GM19328 (cell line): ENCODE measurements around the gene NEURL1B.
"Not testable (repeated sequence)": the region's sequence is repeated elsewhere in the genome, so short reads cannot be mapped to it uniquely, and the experiment has no call there.

Experiments
- ATAC-seq: cut with Tn5 transposase; IDR thresholded peaks from one replicate; pipeline ENCODE4 v1.9.1; 2021; ENCODE audit warnings: mild to moderate bottlenecking, moderate library complexity; ENCODE audit not compliant: unreplicated experiment

Gene NEURL1B, protein sequence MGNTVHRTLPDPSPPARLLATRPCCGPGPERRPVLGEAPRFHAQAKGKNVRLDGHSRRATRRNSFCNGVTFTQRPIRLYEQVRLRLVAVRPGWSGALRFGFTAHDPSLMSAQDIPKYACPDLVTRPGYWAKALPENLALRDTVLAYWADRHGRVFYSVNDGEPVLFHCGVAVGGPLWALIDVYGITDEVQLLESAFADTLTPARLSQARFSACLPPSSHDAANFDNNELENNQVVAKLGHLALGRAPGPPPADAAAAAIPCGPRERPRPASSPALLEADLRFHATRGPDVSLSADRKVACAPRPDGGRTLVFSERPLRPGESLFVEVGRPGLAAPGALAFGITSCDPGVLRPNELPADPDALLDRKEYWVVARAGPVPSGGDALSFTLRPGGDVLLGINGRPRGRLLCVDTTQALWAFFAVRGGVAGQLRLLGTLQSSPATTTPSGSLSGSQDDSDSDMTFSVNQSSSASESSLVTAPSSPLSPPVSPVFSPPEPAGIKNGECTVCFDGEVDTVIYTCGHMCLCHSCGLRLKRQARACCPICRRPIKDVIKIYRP

DNA sequence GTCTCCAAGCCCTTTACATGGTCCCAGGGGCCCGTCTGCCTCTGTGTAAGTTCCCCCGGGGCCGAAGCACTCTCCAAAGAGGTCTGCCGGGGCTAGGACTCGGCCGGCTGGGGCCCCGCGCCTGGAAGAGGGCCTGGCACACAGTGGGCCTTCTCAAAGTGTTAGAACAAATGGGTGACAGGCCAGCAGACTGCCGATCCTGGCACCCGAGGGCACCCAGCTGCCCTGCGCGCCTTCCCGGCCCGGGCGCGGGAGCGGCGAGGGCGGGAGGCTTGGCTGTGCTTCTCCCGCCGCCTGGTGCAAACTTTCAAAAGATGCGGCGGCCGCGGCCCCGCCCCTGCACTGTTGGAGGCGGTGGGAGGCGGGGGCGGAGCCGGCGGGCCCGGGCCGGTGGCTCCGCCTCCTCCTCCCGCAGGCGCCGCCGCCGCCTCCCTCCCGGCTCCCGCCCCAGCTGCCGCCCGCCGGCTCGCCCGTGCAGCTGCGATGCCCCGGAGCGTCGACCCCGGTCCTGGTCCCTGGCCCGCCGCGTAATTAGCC, at the start of gene NEURL1B:
TSS of gene NEURL1B (plus strand) at position 442 of the 537 bp plus-strand sequence. CDS start 144 bp downstream, outside the sequence.
- ATAC-seq = peak; percentile 62

DNA sequence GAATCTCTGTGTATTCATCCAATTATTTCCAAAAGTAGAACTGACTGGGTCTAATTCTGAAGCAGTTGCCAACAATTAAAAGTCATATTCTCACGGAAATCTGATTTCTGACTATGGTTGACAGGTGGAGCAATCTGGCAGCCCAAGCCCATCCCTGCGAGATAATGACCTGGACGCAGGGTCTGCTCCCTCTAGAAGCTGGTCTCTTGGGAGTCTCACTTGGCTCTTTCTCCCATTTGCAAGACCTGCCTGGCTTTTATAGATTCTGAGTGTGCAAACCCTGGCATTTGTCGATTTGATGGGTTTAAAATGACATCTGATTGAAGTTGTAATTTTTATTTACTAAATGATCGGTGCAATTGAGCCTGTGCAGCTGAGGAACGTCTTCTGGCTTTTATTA, 49.4 kb upstream of the NEURL1B start:
- ATAC-seq = no peak

DNA sequence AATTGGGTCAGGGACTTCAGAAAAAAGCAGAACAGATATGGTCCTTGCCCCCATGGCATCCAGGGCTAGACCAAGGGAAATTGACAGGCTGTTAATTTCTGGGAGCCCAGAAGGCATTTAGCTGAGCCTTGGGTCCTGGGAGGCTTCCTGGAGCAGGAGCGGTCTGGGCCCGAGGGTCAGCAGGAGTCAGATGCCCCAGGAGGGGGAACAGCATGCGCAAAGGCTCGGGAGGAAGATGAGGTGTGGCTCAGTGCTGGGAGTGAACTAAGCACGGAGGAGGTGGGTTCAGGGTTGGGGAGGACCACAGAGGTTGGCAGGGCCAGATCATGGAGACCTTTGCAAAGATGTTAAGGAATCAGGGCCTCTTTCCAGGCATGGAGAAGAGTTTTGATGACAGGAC, 48.2 kb upstream of the NEURL1B start:
- no peak for ATAC-seq

DNA sequence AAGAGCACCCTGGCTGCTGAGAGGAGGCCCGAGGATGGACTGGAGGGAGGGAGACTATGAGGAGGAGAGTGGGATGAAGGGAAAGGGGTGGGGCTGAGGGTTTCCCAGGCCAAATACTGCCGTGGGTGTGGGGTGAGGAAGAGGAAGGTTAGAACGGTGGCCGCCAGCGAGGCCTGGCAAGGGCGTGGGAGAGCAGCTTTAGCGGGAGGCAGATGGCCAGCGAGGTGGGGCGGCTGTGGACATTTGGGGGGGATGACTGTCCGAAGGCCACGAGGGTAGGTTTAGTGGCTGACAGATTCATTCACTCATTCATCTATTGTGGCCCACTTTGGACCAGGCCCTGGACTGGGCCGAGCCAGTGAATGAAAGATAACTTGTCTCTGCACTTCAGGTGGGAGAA, 47.8 kb upstream of the NEURL1B start:
- no peak for ATAC-seq

DNA sequence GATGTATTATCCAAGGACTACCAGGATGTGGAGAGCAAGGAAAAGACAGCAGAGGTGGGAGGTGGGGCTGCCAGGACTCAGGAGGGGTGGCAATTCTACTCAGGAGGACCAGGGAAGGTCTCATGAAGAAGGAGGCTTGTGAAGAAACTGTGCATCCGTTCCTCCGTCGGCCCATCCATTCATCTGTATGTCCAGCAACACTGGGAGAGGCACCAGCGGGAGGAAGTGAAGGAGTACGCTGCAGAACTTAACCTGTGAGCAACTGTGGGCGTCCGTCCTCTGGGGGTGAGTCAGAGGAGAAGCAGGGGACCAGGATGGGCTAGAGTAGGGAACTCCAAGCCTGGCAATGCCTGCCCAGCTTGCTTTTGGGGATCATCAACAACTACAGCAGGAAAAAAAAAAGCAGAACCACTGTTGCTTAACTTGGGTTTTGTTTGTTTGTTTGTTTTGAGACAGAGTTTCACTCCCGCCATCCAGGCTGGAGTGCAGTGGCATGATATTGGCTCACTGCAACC, 47.3 kb upstream of the NEURL1B start:
- ATAC-seq = no peak

DNA sequence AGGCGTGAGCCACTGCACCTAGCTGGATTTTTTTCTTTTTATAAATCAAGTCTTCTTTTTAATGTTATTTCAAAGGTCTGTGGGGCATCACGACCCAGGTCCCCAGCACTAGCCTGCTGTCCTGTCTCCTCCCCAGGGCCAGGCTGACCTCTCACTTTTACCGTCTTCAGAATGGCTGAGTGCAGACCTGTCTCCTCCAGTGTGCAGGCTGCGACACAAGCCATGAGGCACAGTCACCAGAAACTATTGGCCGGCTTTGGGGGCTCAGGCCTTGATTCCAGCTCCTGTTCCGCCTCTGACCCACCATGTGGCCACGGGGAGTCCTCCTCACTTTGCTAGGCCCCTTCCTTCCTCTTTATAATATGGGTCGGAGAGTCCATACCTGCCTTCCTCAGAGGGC, 46.6 kb upstream of the NEURL1B start:
- no peak for ATAC-seq

DNA sequence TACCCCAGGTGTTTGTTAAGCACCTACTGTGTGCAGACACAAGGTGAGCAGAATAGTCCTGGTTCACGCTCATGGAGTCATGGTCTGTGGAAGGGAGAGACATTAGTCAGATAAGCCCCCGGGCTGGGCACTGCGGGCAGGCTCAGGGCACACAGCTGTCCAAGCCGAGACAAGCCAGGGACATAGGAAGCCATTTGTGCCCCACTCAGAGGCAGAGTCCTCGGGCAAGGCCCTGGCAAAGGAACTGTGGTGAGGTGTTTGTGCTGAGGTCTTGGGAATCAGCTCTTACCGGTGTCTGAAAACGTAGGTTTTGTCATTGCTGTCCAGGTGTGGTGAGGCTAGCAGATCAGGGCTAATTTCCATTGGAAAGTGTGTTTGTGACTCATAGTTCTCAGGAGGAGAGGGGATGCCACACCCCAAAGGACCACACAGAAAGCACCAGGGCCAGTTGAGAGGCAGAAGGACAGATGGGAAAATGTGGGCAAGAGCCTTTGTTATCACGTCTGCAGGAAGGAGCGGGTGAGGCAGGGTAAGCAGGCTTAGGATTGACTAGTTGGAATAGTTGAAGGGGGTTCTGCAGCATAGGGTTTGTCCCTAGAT, 46.1 kb upstream of the NEURL1B start:
- no peak for ATAC-seq

DNA sequence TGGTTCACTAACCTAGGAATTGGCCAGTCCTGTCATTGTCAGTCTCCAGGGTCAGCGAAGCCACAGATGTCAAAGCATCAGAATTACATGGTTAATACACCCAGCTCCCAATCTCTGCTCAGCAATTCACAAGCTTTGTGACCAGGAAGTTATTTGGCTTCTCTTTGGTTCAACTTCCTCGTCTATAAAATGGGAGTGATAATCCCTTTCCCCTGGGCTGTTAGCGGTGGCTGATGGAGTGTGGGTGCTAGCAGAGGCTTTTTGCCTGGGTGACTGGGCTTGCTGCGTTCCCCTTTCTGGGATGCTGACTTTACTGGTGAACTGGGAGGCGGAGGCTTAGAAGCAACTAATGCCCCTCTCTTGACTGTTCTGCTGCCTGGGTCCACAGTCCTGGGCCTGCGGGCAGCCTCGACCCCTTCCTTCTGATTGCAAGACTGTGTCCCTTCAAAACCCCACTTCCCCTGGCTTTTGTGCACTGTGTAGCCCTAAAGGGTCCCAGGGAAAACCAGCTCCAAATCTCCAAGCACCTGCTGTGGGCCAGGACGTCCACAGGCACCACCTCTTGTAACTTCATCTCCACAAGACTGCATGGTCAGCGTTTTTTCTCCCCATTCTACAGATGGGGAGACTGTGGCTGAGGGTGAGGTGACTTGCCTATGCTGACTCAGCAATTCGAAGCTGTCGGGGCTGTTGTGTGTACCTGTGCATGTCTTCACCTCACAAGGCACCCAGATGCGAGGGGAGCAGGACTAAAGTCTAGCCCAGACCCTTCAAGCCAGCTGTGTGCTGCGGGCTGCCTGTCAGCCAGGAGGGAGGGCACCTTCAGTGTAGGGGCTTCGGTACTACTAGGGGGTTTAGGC, 45.2 kb upstream of the NEURL1B start:
- ATAC-seq = no peak

DNA sequence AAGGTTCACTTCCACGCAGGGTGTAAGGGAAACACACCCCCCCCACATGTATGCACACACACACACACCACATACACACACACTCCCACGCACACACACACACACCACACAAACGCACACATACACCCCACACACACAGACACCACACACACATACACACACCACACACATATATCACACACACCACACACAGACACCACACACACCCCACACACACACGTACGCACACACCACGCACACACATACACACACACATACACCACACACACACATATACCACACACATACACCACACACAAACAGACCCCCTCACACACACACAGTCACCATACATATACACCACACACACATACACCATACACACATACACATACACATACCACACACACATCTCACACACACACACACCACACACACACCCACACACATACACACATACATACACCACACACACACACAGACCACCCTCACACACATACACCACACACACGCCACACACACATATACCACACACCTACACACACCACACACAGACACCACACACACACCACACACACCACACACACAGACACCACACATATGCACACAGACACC, 44.3 kb upstream of the NEURL1B start:
- ATAC-seq = no peak

DNA sequence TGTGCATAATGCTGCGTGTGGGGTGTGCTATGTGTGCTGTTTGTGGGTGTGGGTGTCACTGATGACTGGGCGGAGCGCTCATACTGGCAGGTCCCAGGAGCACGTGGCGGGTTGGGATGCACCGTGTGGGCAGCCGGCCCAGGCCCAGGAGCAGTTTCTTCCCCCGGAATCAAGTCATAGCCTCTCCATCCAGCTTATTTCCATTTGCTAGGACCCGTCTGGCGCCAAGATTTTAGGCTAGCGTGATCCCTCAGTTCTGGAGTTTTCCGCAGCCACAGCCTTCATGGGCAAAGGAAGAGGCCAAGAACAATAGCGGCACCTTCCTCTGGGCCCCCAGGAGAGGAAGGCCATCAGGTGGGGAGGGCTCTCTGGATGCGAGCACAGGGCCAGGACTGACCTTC, 43.3 kb upstream of the NEURL1B start:
- no peak for ATAC-seq

DNA sequence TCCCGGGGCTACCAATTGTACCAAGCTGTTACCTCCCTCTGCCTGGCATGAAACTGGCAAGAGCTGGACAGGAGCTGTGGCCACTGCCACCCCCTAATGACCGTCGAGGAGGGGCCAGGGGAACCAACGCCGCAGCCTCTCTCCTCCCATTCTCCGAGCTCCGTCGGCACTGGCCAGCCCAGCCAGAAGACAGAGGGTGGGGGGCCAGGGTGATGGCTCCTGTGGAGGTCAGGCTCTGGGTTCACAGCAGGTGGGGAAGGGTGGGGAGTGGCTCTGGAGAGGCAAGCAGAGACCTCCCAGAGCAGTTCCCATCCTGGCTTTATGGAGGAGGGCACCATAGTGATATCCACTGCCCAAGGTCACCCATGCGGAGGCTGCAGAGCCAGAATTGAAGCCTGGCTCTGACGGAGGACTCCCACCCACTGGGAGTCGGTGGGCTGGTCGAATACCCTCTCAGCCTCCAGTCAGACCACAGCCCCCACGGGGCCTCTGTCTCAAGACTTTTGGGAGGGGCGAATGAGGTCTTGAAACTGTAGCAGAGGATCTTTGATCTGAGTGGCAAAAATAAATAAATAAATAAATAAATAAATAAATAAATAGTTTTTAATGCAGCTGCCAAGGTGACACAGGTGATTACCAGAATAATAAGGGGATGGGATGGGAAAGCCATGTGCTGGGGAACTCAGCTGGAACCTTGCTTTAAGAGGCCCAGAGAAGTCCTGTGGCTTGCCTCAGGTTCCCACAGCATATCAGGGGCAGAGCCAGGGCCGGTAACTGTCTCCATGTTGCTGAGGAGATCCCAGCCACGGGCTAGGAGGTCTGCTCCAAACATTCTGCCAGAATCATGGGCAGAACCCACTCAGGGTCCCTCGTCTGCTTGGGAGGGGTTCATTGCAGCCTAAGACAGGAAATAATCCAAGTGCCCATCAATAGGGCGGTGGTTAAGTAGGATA, 42.5 kb upstream of the NEURL1B start:
- ATAC-seq = no peak

DNA sequence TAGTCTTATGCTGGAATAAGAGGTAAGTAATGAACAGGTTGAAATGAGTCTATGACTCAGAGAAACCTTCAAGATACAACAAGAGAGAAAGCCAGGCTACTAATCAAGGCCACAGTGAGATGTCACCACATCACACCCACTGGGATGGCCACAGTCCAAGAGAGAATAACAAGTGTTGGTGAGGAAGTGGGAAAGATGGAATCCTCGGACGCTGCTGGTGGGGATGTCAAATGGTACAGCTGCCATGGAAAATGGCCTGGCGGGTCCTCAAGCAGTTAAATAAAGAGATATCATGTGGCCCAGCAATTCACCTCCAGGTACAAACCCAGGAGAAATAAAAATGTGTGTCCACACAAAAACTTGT, 41.9 kb upstream of the NEURL1B start:
- ATAC-seq = no peak

DNA sequence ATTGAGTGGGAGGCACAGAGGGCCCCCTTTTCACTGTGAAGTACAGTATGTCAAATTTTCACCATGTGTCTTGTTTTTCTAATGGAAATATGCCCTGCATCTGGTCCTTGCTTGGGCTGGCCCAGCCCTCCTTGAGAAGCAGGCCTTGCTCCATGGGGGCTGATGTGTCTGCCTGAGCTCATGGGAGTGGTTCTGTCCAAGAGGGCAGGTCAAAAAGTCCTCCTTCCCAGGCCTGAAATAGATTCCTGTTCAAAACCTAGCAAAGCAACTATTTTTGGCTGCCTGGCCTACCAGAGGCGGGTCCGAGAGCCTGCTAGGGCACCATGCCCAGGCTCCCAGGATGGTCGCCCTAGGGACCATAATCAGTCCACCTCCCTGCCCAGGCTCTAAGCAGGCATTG, 40.5 kb upstream of the NEURL1B start:
- no peak for ATAC-seq

DNA sequence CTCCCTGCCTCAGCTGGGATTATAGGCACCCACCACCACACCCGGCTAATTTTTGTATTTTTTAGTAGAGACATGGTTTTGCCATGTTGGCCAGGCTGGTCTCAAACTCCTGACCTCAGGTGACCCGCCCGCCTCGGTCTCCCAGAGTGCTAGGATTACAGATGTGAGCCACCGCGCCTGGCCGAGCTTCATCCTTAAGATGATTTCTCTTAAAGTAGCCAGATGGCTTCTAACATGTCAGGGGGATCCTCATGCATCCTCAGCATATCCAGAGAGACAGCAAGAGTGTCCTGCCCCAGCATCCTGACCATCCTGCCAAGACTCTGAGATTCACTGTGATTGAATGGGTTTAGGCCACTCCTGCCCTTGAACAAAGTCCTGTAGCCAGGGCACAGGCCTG, 39.5 kb upstream of the NEURL1B start:
- ATAC-seq = not testable (repeated sequence)

DNA sequence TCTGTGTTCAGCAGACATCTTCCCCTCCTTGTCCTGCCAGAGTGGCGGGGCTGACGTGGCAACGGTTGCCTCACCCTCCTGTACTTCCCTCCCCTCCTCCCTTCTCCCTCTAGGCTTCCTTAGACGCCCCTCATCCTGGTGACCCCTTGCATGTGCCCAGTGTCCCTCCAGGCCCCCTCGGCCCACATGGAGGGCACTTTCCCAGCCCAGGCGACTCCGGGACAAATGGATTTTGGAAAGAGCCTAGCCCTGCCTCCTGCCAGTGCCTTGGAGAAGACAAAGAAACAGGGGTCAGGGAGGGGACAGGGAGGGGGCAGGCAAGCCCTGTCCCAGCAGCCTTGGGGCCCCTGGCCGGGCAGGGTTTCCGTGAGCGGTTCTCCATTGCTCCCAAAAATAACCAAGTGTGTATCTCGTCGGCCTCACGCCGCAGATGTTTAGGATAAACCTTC, 38.3 kb upstream of the NEURL1B start:
- no peak for ATAC-seq

DNA sequence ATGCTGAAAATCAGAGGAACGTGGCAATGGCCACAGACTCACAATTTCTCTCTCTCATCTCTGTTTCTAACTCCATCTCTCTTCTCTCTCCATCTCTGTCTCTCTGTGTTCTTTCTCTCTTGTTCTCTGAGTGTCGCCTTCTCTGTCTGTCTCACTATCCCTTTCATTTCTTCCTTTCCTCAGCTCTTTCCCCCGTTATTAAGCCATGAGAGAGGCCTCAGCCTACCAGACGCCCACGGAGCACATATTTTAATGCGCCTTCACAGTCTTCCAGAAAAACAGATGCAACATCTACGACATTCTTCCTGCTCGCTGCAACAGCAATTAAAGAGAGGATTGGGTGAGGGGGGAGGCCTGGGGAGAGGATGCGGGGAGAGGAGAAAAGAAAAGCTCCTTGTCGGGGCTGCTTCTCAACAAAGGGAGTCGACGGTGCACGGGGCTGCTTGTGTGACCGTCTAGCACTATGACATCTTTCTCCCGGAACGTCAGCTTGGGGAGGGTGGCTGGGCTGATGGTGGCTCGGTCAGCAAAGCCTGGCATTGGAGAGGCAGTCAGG, 37.7 kb upstream of the NEURL1B start:
- no peak for ATAC-seq

DNA sequence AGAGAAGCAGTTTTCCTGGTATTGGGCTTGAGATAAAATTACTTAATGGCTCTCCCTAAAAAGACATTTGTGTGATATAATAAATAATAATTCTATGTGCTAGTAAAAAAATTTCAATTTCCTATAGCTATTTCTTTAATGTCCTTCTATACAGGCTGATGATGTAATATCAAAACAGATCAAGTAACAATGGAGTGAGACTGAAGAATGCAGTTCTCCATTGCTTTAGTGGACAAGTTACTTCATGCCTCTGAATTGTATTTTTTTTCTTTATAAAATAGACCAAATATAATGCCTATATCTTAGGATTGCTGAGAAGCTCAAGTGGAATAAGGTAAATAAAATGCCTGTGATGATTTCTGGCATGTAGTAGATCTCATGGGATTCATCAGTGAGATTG, 35.6 kb upstream of the NEURL1B start:
- no peak for ATAC-seq

DNA sequence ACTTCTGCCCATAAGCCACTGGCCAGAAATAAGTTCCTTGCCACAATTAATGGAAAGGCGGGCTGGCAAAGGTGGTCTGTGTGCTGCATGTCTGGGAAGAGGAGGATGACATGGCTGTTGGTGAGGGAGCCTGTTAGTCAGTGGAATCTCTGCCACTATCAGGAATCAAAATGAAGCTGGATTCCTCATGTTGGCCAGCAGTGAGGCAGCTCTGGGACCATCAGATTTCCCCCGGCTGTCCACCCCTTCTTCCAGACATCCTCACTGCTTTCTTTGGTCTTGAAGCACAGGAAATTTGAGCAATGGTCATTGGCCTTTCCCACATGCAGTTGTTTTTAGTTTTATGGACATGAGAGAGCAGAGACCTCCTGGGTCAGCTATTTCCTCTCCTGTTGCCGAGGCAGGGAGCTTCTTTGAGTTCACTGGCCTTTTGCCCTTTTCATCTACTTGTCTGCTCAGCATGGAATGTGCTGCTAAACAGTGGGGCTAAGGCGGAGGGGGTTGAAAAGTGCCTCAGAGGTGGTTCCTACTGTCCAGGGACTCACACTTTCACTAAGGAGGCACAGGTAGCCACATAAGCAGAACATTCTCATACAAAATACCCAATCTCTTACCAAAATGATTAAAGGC, 34.8 kb upstream of the NEURL1B start:
- no peak for ATAC-seq
